Fibroblast of upper back skin (primary cell): ENCODE measurements around the gene FRRS1L.

Source experiments
- DNase-seq: peaks from one replicate; pipeline ENCODE4 v3.0.0-alpha.2; 2013

Gene FRRS1L

DNA sequence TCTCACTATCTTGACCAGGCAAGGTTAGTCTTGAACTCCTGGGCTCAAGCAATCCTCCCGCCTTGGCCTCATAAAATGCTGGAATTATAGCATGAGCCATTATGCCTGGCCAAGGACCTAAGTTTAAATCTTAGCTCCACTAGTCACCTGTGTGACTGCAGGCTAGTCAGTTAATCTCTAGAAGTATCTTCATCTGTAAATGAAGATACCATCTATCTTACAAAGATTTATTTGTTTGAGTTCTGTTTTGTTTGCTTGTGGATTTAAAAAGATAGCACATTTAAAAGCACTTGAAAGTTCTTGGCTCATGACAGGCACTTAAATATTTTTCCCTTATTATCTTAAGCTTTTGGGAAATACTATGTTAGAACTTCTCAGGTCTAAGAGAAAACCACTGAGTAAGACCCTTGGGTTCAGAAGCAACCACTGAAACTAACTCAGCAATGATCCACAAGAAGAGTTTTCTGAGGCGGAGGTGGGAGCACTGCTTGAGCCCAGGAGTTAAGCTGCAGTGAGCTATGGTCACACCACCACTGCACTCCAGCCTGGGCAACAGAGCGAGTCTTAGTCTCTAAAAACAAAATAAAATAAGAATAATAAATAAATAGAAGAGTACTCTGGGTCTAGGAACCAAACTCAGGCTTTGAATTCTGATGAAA, 66.4 kb downstream of the FRRS1L start:
- no peak for DNase-seq

DNA sequence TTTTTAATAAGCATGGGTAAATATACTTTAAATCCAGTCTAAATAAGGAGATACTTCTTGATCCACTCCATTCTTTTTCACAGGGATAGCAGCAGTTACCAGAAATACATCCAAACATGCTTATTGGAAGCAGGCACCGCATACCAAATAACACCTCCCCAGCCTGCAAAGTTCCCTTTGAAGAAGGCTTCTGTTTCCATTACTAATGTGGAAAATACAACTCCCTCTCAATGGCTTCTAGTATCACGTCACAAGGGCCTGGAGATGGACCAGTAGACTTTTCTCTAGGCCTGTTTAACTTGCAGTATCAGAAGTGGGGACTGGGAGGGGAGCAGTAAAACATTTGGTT, 68.1 kb downstream of the FRRS1L start:
- peak; percentile 34 for DNase-seq

DNA sequence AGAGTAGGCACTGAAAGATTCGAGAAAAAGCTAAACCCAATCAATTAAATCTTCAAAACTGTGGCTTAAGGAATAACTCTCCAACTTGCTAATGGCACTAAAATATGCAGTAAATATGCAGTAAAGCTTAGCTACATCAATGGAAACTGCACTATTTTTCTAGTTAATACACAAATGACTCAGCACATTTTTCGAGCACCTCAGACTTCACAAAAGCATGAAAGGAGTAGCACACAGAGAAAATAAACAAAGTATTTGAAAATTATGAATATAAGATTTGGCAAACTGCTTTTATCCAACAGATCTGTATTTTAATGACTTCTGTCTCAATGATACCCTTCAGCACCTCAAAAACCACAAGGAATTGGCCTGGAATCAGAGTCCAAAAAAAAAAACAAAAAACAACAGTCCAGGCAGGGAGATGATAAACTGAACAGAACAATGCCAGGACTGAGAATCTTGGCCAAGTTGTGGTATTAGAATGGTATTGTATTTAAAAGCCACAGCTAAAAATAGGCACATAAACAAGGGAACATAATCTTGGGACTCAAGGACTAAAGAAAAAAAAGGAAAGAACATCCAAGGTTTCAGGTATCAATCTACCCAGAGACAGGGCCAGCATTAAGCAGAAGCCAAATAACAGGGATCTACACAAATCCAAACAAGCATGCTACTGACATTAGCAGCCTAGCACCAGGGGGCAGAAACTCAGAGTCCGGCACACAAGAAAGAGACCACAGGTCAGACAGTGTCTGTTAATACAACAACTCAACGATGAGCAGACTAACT, 68.7 kb downstream of the FRRS1L start:
- DNase-seq = peak; percentile 86

DNA sequence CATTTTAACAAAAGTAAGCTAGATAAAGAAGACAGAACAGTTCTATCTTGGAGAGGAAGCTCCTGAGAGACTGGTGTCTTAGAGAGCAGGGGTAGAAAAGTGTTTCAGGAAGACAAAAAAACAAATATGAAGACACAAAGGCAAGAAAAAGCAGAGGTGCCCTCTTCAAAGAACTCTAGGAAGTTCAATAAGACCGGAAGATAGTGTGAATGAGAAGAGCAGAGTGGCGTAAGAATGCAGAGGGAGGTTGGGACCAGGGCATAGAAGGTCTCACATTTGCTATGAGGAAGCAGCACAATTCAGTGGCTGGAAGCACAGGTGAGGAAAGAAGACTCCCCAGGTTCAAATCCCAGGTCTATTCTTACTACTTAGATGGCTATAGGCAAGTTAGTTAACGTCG, 69.9 kb downstream of the FRRS1L start:
- DNase-seq = no peak

DNA sequence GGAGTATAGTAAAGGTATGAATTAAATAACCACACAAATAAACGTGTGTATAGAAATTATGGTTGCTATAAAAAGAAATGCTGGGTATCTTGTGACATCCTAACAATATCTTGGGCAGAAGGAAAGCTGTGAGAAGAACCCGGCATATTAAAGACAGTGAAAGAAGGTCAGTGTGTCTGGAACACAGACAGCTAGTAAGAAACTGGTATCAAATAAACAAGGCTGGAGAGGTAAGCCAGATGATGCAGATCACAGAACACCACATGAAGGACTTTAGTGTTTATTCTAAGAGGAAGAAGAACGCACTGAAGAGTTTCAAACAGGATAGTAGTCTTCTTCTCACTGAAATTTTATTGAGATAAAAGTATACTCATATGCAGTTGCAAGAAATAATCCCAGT, 71.7 kb downstream of the FRRS1L start:
- DNase-seq = no peak

DNA sequence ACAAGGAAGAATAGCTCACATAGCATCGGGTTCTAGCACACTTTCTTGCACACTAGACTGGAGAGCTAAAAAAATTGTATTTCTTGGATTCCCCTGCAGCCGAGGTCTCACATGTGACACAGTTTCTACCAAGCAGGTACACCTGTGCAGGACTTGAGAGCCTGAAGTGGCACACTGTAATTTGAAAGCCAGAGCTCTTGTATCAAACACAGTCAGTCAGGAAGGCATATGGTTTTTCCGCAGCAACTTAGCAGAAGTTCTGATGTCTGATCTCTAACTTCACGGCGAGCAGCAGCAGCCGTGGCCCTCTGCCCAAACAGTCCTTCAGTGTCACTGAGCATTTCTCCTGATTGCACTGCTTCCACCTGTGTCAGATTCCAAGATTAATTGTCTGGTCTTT, 72.8 kb downstream of the FRRS1L start:
- no peak for DNase-seq

DNA sequence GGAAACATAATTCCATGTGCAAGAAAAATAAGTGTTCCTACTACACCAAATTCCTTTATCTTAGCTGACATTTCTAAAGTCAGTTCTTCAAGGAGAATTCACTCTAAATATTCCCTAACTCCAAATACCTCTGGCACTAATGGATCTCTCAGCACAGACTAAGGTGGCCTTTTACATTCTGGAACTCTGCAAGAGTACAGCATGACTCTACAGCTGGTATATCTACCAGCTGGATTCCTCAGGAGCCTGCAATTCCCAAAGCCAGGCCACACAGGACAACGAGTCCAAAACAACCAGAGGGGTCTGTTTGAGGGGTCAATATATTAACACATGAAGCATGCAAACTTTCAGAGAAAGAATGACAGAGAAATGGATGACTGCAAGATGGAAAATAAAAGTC, 74.5 kb downstream of the FRRS1L start:
- no peak for DNase-seq

DNA sequence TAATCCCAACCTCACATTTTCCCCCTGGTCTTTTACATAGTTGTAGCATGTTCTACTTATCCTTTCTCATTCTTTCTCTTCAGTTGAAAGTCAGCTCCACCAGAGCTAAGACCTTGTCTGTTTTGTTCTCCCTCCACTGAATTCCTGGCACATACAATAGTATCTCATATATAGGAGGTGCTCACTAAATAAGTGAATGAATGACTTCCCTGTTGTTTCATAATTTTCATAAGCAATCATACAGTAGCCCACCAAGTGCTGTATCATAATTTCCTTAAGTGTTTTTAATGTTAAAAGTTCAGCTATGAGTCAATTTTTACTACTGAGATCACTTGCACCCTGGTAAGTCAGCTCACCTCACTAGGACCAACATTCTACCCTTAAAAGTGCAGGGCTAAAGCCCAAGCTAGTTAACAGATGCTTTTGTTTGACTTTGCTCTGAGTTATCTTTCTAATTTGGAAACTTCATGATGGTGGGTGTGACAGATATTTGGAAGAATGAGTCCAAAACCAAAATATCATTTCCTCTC, 74.9 kb downstream of the FRRS1L start:
- no peak for DNase-seq

DNA sequence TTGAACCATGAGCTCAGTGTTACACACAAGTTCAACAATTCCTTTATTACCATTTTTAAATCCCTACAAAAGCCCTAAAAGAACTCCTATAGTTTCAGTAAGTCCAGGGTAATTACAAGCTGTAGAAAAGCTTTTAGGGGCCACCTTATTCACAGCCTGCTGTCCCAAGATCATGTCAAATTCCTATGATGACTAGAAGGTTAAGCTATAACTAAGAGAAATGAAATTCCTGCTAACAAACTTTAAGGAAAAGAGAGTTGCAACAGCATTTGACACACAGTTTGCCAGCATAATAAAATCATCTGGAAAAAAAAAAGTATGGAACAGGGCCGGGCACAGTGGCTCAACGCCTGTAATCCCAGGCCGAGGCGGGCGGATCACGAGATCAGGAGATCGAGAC, 78.8 kb downstream of the FRRS1L start:
- DNase-seq = peak; percentile 33

DNA sequence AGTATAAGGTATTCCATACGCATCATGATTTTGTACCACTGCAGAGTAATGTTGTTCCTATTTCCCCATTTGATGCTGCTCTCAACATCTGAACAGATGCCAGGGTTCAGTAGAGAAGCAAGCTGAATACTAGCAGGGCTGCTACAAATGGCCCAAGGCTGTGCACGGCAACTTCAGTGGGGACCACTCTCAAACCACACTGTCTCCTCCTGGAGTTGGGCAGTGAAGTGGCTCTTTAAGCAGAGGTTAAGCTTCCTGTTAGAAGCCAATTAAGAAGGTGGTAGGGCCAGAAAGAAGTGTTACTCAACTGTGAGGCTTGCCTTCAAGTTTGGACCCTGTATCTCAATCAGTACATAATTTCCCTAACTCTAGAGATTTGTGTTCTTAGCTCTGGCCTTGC, 79.3 kb downstream of the FRRS1L start:
- no peak for DNase-seq

DNA sequence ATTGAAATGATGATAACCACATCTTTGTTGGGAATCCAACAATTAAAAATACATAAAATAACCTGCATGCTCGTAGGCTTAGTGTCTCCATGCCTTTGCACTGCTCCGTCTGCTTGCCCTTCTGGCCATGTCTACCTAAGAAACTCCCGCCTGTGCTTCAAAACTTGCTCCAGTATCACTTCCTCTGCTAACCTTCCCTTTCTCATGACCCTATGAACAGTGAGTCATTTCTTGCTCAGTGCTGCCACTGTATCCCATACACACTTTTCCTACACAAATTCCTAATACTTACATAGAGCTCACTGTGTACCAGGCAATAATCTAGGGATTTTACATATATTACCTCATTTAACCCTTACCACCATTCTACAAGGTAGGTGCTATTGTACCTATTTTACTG, 80.8 kb downstream of the FRRS1L start:
- no peak for DNase-seq

DNA sequence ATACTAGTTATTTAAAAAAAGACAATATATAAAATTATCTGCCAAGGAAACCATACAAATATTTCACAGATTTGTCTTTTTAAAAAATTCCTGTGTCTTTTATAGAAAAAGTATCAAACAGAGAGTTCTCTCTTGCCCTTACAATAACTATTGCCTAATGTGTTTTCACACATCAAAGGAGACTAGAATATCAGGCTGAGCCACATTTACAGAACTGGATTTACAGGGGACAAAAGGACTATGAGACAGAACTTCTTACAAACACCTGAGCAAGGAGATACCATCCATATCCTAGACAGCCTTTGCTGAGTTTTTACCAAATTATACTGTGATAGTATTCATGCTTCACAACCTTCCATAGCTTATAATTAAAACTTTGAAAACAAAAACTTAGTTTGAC, 81.5 kb downstream of the FRRS1L start:
- DNase-seq = no peak

DNA sequence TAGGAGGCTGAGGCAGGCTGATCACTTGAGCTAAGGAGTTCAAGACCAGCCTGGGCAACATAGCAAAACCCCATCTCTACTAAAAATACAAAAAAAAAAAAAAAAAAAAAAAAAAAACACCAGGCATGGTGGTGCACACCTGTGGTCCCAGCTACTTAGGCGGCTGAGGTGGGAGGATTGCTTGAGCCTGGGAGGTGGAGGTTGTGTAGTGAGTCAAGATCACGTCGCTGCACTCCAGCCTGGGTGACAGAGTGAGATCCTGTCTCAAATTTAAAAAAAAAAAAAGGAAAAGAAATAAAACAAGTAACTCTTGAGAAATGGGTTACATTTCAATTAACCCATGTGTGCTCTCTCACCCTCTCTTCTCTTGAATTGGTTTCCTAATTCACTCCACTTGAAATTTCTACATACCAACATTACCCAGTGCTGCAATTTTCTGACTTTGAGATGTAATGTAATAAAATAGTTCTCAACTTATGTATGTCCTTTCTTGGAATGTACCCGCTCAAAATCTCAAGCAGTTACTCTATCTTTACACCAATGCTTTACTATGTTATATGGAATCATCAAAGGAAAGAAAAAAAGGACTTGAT, 83.1 kb downstream of the FRRS1L start:
- no peak for DNase-seq

DNA sequence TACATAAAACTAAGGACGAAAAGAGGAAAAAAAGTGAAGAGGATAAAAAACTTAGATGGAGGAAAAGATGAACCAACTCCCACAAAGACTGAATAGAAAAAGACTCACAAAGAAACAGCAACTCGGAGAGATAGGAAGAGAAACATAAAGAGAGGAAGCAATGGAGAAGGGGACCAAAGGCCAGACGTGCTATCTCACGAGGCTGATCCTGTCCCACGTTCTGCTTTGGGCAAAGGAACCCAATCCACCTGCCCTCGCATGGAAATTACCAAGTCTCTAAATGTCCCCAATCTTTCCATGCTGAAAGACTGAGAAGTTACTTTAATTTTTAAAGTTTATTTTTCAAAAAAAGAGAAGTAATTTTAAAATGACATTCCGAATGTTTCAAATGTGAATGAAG, 83.9 kb downstream of the FRRS1L start:
- DNase-seq = no peak

DNA sequence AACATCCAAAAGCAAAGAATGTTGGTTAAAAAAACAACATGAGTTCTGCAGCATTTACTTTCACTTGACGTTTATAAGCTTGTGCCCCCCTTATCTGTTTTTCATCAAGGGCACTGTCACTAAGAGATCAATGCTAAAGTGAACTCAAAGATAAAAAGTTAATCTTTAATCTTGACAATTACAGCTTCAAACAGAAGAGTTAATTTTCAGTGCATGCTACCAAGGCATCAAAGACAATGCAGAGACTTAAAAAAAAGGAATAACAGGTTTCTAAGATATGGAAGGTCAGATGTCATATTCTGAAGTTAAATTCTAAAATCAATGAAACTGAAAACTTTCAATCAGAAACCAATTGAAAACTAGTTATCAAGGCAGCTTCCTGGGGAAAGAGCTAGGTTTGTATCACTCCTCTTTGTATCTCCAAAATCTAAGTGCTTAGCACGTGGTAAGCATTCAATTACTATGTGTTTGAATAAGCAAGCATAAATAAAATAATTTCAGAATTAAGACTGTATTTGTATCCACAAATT, 84.9 kb downstream of the FRRS1L start:
- no peak for DNase-seq
